Liver (tissue), 9 donors: ENCODE results near the gene MAOA. TPM values are rescaled to one million over a fixed set of nuclear protein-coding genes. Genes with fewer than 3 reads are reported as not detected.

ENCODE experiments used
- DNase-seq: peaks from one replicate; pipeline ENCODE4 v3.0.0-alpha.2; 2017; ENCODE audit warnings: low spot score
- H3K27ac ChIP-seq, 2 donors: one replicate each; pipeline ENCODE4 v1.7.0; 2013; ENCODE audit warnings: inconsistent platforms in 2 of 2, low read length in 2 of 2, control low read depth in 1 of 2, low read depth in 1 of 2, mild to moderate bottlenecking in 1 of 2
- H3K27me3 ChIP-seq, 4 donors: one replicate each; pipeline versions ENCODE4 v1.6.1 to v1.7.0; 2013; ENCODE audit warnings: low read length in 3 of 4, inconsistent platforms in 1 of 4, mild to moderate bottlenecking in 1 of 4, moderate library complexity in 1 of 4; ENCODE audit not compliant: control insufficient read depth in 4 of 4, insufficient read depth in 4 of 4
- H3K36me3 ChIP-seq, 4 donors: one replicate each; pipeline versions ENCODE4 v1.6.1 to v1.7.0; 2013; ENCODE audit warnings: low read length in 3 of 4, mild to moderate bottlenecking in 3 of 4, low read depth in 1 of 4, moderate library complexity in 1 of 4; ENCODE audit not compliant: control insufficient read depth in 4 of 4, insufficient read depth in 3 of 4
- H3K4me1 ChIP-seq, 4 donors: one replicate each; pipeline versions ENCODE4 v1.6.1 to v1.7.0; 2013; ENCODE audit warnings: low read length in 3 of 4, mild to moderate bottlenecking in 3 of 4, moderate library complexity in 1 of 4; ENCODE audit not compliant: control insufficient read depth in 4 of 4, insufficient read depth in 4 of 4
- H3K4me3 ChIP-seq, 3 donors: one replicate each; pipeline versions ENCODE4 v1.6.1 to v1.7.0; 2013; ENCODE audit warnings: low read length in 3 of 3, control low read depth in 1 of 3, low read depth in 1 of 3, mild to moderate bottlenecking in 1 of 3
- H3K9ac ChIP-seq, 2 donors: one replicate each; pipeline ENCODE4 v1.7.0; 2013; ENCODE audit warnings: low read length in 2 of 2, mild to moderate bottlenecking in 2 of 2, moderate library complexity in 2 of 2, control low read depth in 1 of 2, low read depth in 1 of 2
- H3K9me3 ChIP-seq, 4 donors: one replicate each; pipeline versions ENCODE4 v1.6.1 to v1.7.0; 2013; ENCODE audit warnings: low read length in 3 of 4; ENCODE audit not compliant: control insufficient read depth in 4 of 4
- EGR1 ChIP-seq, 2 donors: IDR thresholded peaks; 2 replicates each; pipeline ENCODE4 v1.6.1; 2016 to 2018; ENCODE audit warnings: antibody characterized with exemption in 2 of 2, low read depth in 2 of 2
- FOXA1 ChIP-seq: IDR thresholded peaks from 2 replicates; pipeline ENCODE4 v1.6.1; 2016; ENCODE audit warnings: antibody characterized with exemption
- FOXA2 ChIP-seq: IDR thresholded peaks from 2 replicates; pipeline ENCODE4 v1.6.1; 2016; ENCODE audit warnings: antibody characterized with exemption
- GABPA ChIP-seq, 2 donors: IDR thresholded peaks in 1 of 2; conservative IDR thresholded peaks in 1 of 2; 2 replicates each; pipeline ENCODE4 v1.6.1; 2016; ENCODE audit warnings: antibody characterized with exemption in 2 of 2, mild to moderate bottlenecking in 1 of 2, moderate library complexity in 1 of 2
- HNF4G ChIP-seq: IDR thresholded peaks from 2 replicates; pipeline ENCODE4 v1.6.1; 2016; ENCODE audit warnings: antibody characterized with exemption
- JUND ChIP-seq, 2 donors: IDR thresholded peaks; 2 replicates each; pipeline ENCODE4 v1.6.1; 2016; ENCODE audit warnings: antibody characterized with exemption in 2 of 2
- NR2F2 ChIP-seq: IDR thresholded peaks from 2 replicates; pipeline ENCODE4 v1.6.1; 2016; ENCODE audit warnings: antibody characterized with exemption
- RAD21 ChIP-seq, 2 donors: IDR thresholded peaks; 2 replicates each; pipeline ENCODE4 v1.6.1; 2016; ENCODE audit warnings: antibody characterized with exemption in 2 of 2, mild to moderate bottlenecking in 2 of 2
- RXRA ChIP-seq, 2 donors: IDR thresholded peaks; 2 replicates each; pipeline ENCODE4 v1.6.1; 2017 to 2018; ENCODE audit warnings: antibody characterized with exemption in 2 of 2, mild to moderate bottlenecking in 1 of 2
- SP1 ChIP-seq: IDR thresholded peaks from 2 replicates; pipeline ENCODE4 v1.6.1; 2018; ENCODE audit warnings: antibody characterized with exemption, mild to moderate bottlenecking
- TAF1 ChIP-seq: conservative IDR thresholded peaks from 2 replicates; pipeline ENCODE4 v1.6.1; 2016; ENCODE audit warnings: antibody characterized with exemption, mild to moderate bottlenecking
- YY1 ChIP-seq: IDR thresholded peaks from 2 replicates; pipeline ENCODE4 v1.6.1; 2016; ENCODE audit warnings: antibody characterized with exemption, mild to moderate bottlenecking
- WGBS: extraction: QIAGEN DNeasy Blood & Tissue Kit; methylation state at CpG from one replicate; pipeline ENCODE4 v1.1.7; 2013; 5-methylcytosine and 5-hydroxymethylcytosine counted together
- polyA plus RNA-seq, 2 donors: library from polyadenylated mRNA; stranded (reverse) in 1 of 2; unstranded in 1 of 2; fragments of 200-250 nt in 1 of 2; fragments of >200 nt in 1 of 2; fragmentation: Nextera tagmentation in 1 of 2; extraction: Ambion mirVana in 1 of 2; gene quantifications; one replicate each; pipeline versions ENCODE4 v1.2.1 to v1.2.3, GENCODE V29; 2013 to 2015
- total RNA-seq, 2 donors: library from RNA; depleted of rRNA; stranded (reverse); fragments of >200 nt; gene quantifications; one replicate each; pipeline ENCODE4 v1.2.3, GENCODE V29; 2014
- TF ChIP-seq, protein P1 (sequence below): IDR thresholded peaks from 2 replicates; pipeline ENCODE4 v1.6.1; 2016; ENCODE audit warnings: antibody characterized with exemption
- TF ChIP-seq, protein P2 (sequence below): IDR thresholded peaks from 2 replicates; pipeline ENCODE4 v1.6.1; 2016; ENCODE audit warnings: antibody characterized with exemption
- TF ChIP-seq, protein P3 (sequence below): IDR thresholded peaks from 2 replicates; pipeline ENCODE4 v1.6.1; 2016; ENCODE audit warnings: antibody characterized with exemption, mild to moderate bottlenecking
- TF ChIP-seq, protein P4 (sequence below): fragments of 150-350 bp; IDR thresholded peaks from 2 replicates; pipeline ENCODE4 v1.5.1; 2017; ENCODE audit warnings: improper control_type of control experiment, low read depth, low read length; ENCODE audit not compliant: missing input control
- donor health status: healthy.
- donor health status: healthy.
- donor health status: healthy.
- donor health status: healthy.
- donor health status: healthy.

The MAOA gene
- total and polyA plus RNA-seq, 4 donors = 41.0 to 94.2 (median 75.3) TPM

DNA sequence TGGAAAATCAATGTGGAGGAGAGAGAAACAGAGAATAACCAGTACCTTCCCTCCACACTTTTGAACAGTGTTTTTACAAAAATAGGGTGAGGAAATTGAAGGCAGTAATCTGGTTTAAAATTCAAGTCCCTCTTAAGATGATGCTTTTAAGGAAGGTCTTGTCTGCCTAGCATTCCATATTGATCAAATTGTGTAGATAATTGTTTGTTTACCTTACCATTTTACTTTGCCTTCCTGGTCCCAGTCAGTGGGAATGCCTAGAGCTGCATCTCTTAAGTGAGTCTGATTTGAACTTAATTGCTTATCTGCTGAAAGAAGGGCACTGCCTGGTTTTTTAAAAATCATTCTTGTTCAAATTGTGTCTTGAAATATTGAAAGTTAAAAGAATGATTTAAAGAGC is 14.4 kb upstream of the MAOA start:
- Histone ChIP-seq H3K27ac (no peak overlapping the region), H3K27me3 (no peaks in the 10 kb centered on the region), H3K9ac (no peak overlapping the region), H3K4me3 (no peak overlapping the region), H3K36me3 (no peaks in the 10 kb centered on the region), H3K4me1 (peaks cover 0 to under 1% (median 0%) of the 10 kb centered on the region in 4 donors), H3K9me3 (no peaks in the 10 kb centered on the region)
- no peak for DNase-seq
- TF ChIP-seq, protein P1, sequence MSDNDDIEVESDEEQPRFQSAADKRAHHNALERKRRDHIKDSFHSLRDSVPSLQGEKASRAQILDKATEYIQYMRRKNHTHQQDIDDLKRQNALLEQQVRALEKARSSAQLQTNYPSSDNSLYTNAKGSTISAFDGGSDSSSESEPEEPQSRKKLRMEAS = no peak
- TF ChIP-seq SP1 = no peak
- TF ChIP-seq, protein P2, sequence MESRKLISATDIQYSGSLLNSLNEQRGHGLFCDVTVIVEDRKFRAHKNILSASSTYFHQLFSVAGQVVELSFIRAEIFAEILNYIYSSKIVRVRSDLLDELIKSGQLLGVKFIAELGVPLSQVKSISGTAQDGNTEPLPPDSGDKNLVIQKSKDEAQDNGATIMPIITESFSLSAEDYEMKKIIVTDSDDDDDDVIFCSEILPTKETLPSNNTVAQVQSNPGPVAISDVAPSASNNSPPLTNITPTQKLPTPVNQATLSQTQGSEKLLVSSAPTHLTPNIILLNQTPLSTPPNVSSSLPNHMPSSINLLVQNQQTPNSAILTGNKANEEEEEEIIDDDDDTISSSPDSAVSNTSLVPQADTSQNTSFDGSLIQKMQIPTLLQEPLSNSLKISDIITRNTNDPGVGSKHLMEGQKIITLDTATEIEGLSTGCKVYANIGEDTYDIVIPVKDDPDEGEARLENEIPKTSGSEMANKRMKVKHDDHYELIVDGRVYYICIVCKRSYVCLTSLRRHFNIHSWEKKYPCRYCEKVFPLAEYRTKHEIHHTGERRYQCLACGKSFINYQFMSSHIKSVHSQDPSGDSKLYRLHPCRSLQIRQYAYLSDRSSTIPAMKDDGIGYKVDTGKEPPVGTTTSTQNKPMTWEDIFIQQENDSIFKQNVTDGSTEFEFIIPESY = no peak
- TF ChIP-seq FOXA1 = no peak
- no peak for TF ChIP-seq RAD21 (IDR thresholded peaks at IDR 0.05)
- no peak for TF ChIP-seq EGR1 (IDR thresholded peaks at IDR 0.05; ENCODE audit: low read depth in 2 of 2)
- TF ChIP-seq JUND (IDR thresholded peaks at IDR 0.05) = no peak
- no peak for TF ChIP-seq TAF1
- no peak for TF ChIP-seq FOXA2
- TF ChIP-seq, protein P3, sequence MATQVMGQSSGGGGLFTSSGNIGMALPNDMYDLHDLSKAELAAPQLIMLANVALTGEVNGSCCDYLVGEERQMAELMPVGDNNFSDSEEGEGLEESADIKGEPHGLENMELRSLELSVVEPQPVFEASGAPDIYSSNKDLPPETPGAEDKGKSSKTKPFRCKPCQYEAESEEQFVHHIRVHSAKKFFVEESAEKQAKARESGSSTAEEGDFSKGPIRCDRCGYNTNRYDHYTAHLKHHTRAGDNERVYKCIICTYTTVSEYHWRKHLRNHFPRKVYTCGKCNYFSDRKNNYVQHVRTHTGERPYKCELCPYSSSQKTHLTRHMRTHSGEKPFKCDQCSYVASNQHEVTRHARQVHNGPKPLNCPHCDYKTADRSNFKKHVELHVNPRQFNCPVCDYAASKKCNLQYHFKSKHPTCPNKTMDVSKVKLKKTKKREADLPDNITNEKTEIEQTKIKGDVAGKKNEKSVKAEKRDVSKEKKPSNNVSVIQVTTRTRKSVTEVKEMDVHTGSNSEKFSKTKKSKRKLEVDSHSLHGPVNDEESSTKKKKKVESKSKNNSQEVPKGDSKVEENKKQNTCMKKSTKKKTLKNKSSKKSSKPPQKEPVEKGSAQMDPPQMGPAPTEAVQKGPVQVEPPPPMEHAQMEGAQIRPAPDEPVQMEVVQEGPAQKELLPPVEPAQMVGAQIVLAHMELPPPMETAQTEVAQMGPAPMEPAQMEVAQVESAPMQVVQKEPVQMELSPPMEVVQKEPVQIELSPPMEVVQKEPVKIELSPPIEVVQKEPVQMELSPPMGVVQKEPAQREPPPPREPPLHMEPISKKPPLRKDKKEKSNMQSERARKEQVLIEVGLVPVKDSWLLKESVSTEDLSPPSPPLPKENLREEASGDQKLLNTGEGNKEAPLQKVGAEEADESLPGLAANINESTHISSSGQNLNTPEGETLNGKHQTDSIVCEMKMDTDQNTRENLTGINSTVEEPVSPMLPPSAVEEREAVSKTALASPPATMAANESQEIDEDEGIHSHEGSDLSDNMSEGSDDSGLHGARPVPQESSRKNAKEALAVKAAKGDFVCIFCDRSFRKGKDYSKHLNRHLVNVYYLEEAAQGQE = no peak
- TF ChIP-seq, protein P4, sequence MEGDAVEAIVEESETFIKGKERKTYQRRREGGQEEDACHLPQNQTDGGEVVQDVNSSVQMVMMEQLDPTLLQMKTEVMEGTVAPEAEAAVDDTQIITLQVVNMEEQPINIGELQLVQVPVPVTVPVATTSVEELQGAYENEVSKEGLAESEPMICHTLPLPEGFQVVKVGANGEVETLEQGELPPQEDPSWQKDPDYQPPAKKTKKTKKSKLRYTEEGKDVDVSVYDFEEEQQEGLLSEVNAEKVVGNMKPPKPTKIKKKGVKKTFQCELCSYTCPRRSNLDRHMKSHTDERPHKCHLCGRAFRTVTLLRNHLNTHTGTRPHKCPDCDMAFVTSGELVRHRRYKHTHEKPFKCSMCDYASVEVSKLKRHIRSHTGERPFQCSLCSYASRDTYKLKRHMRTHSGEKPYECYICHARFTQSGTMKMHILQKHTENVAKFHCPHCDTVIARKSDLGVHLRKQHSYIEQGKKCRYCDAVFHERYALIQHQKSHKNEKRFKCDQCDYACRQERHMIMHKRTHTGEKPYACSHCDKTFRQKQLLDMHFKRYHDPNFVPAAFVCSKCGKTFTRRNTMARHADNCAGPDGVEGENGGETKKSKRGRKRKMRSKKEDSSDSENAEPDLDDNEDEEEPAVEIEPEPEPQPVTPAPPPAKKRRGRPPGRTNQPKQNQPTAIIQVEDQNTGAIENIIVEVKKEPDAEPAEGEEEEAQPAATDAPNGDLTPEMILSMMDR = no peak
- no peak for TF ChIP-seq NR2F2

DNA sequence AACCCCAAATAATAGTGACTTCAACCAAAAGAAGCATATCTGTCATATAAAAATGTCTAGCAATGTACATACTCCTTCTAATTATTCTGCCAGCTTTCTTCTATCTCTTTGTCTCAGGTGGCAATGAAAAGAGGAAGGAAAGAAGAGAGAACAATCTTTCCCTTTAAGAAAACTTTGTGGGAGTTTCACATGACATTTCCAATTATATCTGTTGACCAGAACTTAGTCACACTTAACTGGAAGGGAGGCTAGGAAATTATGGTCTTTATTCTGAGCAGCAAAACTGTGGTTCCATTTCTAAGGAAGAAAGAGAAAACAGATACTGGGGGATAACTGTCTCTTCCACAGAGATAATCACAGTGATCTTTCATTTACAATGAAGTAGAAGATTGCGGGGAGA is 12.9 kb upstream of the MAOA start:
- no peak overlapping the region for H3K27ac ChIP-seq
- 89% methylated on average over 1 of the region's 1 CpG for WGBS
- H3K36me3 ChIP-seq = no peaks in the 10 kb centered on the region
- TF ChIP-seq, protein P2 = no peak
- TF ChIP-seq NR2F2 (no peak), JUND (IDR thresholded peaks at IDR 0.05) (no peak), GABPA (IDR thresholded peaks at IDR 0.05 in 1 of 2, conservative IDR thresholded peaks at IDR 0.05 in 1 of 2) (no peak), RXRA (IDR thresholded peaks at IDR 0.05) (no peak), TAF1 (no peak), RAD21 (IDR thresholded peaks at IDR 0.05) (no peak), YY1 (no peak), HNF4G (no peak), SP1 (no peak), EGR1 (IDR thresholded peaks at IDR 0.05; ENCODE audit: low read depth in 2 of 2) (no peak)
- TF ChIP-seq, protein P4 = no peak
- TF ChIP-seq, protein P3 = no peak

More for the DNA sequence above, 12.9 kb upstream of the MAOA start:
- H3K9ac ChIP-seq = no peak overlapping the region
- no peak for DNase-seq
- H3K4me1 ChIP-seq = peaks cover 0 to 3% (median 0%) of the 10 kb centered on the region in 4 donors
- no peaks in the 10 kb centered on the region for H3K9me3 ChIP-seq
- H3K27me3 ChIP-seq = no peaks in the 10 kb centered on the region
- no peak overlapping the region for H3K4me3 ChIP-seq
